Liver (tissue), 9 donors: ENCODE data around the gene TOGARAM1. TPM values are rescaled to one million over a fixed set of nuclear protein-coding genes. Genes with fewer than 3 reads are reported as not detected.

Source experiments
- DNase-seq: peaks from one replicate; pipeline ENCODE4 v3.0.0-alpha.2; 2017; ENCODE audit warnings: low spot score
- H3K27ac ChIP-seq, 2 donors: one replicate each; pipeline ENCODE4 v1.7.0; 2013; ENCODE audit warnings: inconsistent platforms in 2 of 2, low read length in 2 of 2, control low read depth in 1 of 2, low read depth in 1 of 2, mild to moderate bottlenecking in 1 of 2
- H3K27me3 ChIP-seq, 4 donors: one replicate each; pipeline versions ENCODE4 v1.6.1 to v1.7.0; 2013; ENCODE audit warnings: low read length in 3 of 4, inconsistent platforms in 1 of 4, mild to moderate bottlenecking in 1 of 4, moderate library complexity in 1 of 4; ENCODE audit not compliant: control insufficient read depth in 4 of 4, insufficient read depth in 4 of 4
- H3K36me3 ChIP-seq, 4 donors: one replicate each; pipeline versions ENCODE4 v1.6.1 to v1.7.0; 2013; ENCODE audit warnings: low read length in 3 of 4, mild to moderate bottlenecking in 3 of 4, low read depth in 1 of 4, moderate library complexity in 1 of 4; ENCODE audit not compliant: control insufficient read depth in 4 of 4, insufficient read depth in 3 of 4
- H3K4me1 ChIP-seq, 4 donors: one replicate each; pipeline versions ENCODE4 v1.6.1 to v1.7.0; 2013; ENCODE audit warnings: low read length in 3 of 4, mild to moderate bottlenecking in 3 of 4, moderate library complexity in 1 of 4; ENCODE audit not compliant: control insufficient read depth in 4 of 4, insufficient read depth in 4 of 4
- H3K4me3 ChIP-seq, 3 donors: one replicate each; pipeline versions ENCODE4 v1.6.1 to v1.7.0; 2013; ENCODE audit warnings: low read length in 3 of 3, control low read depth in 1 of 3, low read depth in 1 of 3, mild to moderate bottlenecking in 1 of 3
- H3K9ac ChIP-seq, 2 donors: one replicate each; pipeline ENCODE4 v1.7.0; 2013; ENCODE audit warnings: low read length in 2 of 2, mild to moderate bottlenecking in 2 of 2, moderate library complexity in 2 of 2, control low read depth in 1 of 2, low read depth in 1 of 2
- H3K9me3 ChIP-seq, 4 donors: one replicate each; pipeline versions ENCODE4 v1.6.1 to v1.7.0; 2013; ENCODE audit warnings: low read length in 3 of 4; ENCODE audit not compliant: control insufficient read depth in 4 of 4
- ATF3 ChIP-seq: IDR thresholded peaks from 2 replicates; pipeline ENCODE4 v1.6.1; 2016; ENCODE audit warnings: antibody characterized with exemption
- CTCF ChIP-seq: fragments of 150-350 bp; IDR thresholded peaks from 2 replicates; pipeline ENCODE4 v1.5.1; 2017; ENCODE audit warnings: improper control_type of control experiment, low read depth, low read length; ENCODE audit not compliant: missing input control
- EGR1 ChIP-seq, 2 donors: IDR thresholded peaks; 2 replicates each; pipeline ENCODE4 v1.6.1; 2016 to 2018; ENCODE audit warnings: antibody characterized with exemption in 2 of 2, low read depth in 2 of 2
- FOXA1 ChIP-seq: IDR thresholded peaks from 2 replicates; pipeline ENCODE4 v1.6.1; 2016; ENCODE audit warnings: antibody characterized with exemption
- FOXA2 ChIP-seq: IDR thresholded peaks from 2 replicates; pipeline ENCODE4 v1.6.1; 2016; ENCODE audit warnings: antibody characterized with exemption
- GABPA ChIP-seq, 2 donors: IDR thresholded peaks in 1 of 2; conservative IDR thresholded peaks in 1 of 2; 2 replicates each; pipeline ENCODE4 v1.6.1; 2016; ENCODE audit warnings: antibody characterized with exemption in 2 of 2, mild to moderate bottlenecking in 1 of 2, moderate library complexity in 1 of 2
- HNF4A ChIP-seq, 2 donors: conservative IDR thresholded peaks; 2 replicates each; pipeline ENCODE4 v1.6.1; 2016; ENCODE audit warnings: antibody characterized with exemption in 2 of 2, mild to moderate bottlenecking in 2 of 2
- HNF4G ChIP-seq: IDR thresholded peaks from 2 replicates; pipeline ENCODE4 v1.6.1; 2016; ENCODE audit warnings: antibody characterized with exemption
- JUND ChIP-seq, 2 donors: IDR thresholded peaks; 2 replicates each; pipeline ENCODE4 v1.6.1; 2016; ENCODE audit warnings: antibody characterized with exemption in 2 of 2
- MAX ChIP-seq: IDR thresholded peaks from 2 replicates; pipeline ENCODE4 v1.6.1; 2016; ENCODE audit warnings: antibody characterized with exemption
- NR2F2 ChIP-seq: IDR thresholded peaks from 2 replicates; pipeline ENCODE4 v1.6.1; 2016; ENCODE audit warnings: antibody characterized with exemption
- RAD21 ChIP-seq, 2 donors: IDR thresholded peaks; 2 replicates each; pipeline ENCODE4 v1.6.1; 2016; ENCODE audit warnings: antibody characterized with exemption in 2 of 2, mild to moderate bottlenecking in 2 of 2
- REST ChIP-seq: IDR thresholded peaks from 2 replicates; pipeline ENCODE4 v1.6.1; 2016; ENCODE audit warnings: antibody characterized with exemption, mild to moderate bottlenecking
- RXRA ChIP-seq, 2 donors: IDR thresholded peaks; 2 replicates each; pipeline ENCODE4 v1.6.1; 2017 to 2018; ENCODE audit warnings: antibody characterized with exemption in 2 of 2, mild to moderate bottlenecking in 1 of 2
- SP1 ChIP-seq: IDR thresholded peaks from 2 replicates; pipeline ENCODE4 v1.6.1; 2018; ENCODE audit warnings: antibody characterized with exemption, mild to moderate bottlenecking
- TAF1 ChIP-seq: conservative IDR thresholded peaks from 2 replicates; pipeline ENCODE4 v1.6.1; 2016; ENCODE audit warnings: antibody characterized with exemption, mild to moderate bottlenecking
- YY1 ChIP-seq: IDR thresholded peaks from 2 replicates; pipeline ENCODE4 v1.6.1; 2016; ENCODE audit warnings: antibody characterized with exemption, mild to moderate bottlenecking
- ZBTB33 ChIP-seq: IDR thresholded peaks from 2 replicates; pipeline ENCODE4 v1.6.1; 2016; ENCODE audit warnings: antibody characterized with exemption
- WGBS: extraction: QIAGEN DNeasy Blood & Tissue Kit; methylation state at CpG from one replicate; pipeline ENCODE4 v1.1.7; 2013; 5-methylcytosine and 5-hydroxymethylcytosine counted together
- polyA plus RNA-seq, 2 donors: library from polyadenylated mRNA; stranded (reverse) in 1 of 2; unstranded in 1 of 2; fragments of 200-250 nt in 1 of 2; fragments of >200 nt in 1 of 2; fragmentation: Nextera tagmentation in 1 of 2; extraction: Ambion mirVana in 1 of 2; gene quantifications; one replicate each; pipeline versions ENCODE4 v1.2.1 to v1.2.3, GENCODE V29; 2013 to 2015
- total RNA-seq, 2 donors: library from RNA; depleted of rRNA; stranded (reverse); fragments of >200 nt; gene quantifications; one replicate each; pipeline ENCODE4 v1.2.3, GENCODE V29; 2014
- donor health status: healthy.
- donor health status: healthy.
- donor health status: healthy.
- donor health status: healthy.
- donor health status: healthy.

The TOGARAM1 gene
- total RNA-seq = 10 to 100 TPM; 10.5 to 12.7 TPM
- 1 to 10 TPM; 2.5 to 4.4 TPM for polyA plus RNA-seq

- under 1% methylated on average over 37 of the region's 37 CpGs for WGBS
- peaks cover 4 to 50% (median 40%) of the 10 kb centered on the region in 4 donors for H3K4me1 ChIP-seq
- peak within 1 kb of the TSS; percentile 81 to 87 for H3K9ac ChIP-seq
- no peaks in the 10 kb centered on the region for H3K9me3 ChIP-seq
- H3K27me3 ChIP-seq = no peaks in the 10 kb centered on the region
- peak; percentile 88 for TF ChIP-seq ZBTB33
- TF ChIP-seq FOXA1 = peak; percentile 11
- peak; percentile 96 to 99 for TF ChIP-seq GABPA (IDR thresholded peaks at IDR 0.05 in 1 of 2, conservative IDR thresholded peaks at IDR 0.05 in 1 of 2)
- peak; percentile 96 for TF ChIP-seq MAX
- peak; percentile 79 for TF ChIP-seq REST
- TF ChIP-seq RAD21 (IDR thresholded peaks at IDR 0.05) = peak in 1 of 2 donors; percentile 24
- TF ChIP-seq CTCF = no peak
- peak; percentile 80 to 87 for TF ChIP-seq HNF4A (conservative IDR thresholded peaks at IDR 0.05)
- TF ChIP-seq EGR1 (IDR thresholded peaks at IDR 0.05; ENCODE audit: low read depth in 2 of 2) = peak; percentile 45 to 63
- peak; percentile 70 for TF ChIP-seq FOXA2
- TF ChIP-seq ATF3 = no peak
- peak in 1 of 2 donors; percentile 76 for TF ChIP-seq JUND (IDR thresholded peaks at IDR 0.05)
- TF ChIP-seq TAF1 = peak; percentile 88
- TF ChIP-seq SP1 = peak; percentile 87
- peak; percentile 55 for TF ChIP-seq HNF4G
- TF ChIP-seq RXRA (IDR thresholded peaks at IDR 0.05) = peak; percentile 63 to 78
- TF ChIP-seq NR2F2 = peak; percentile 99
- TF ChIP-seq YY1 = peak; percentile 96
- DNase-seq = peak; percentile 95
- H3K4me3 ChIP-seq = peak within 1 kb of the TSS; percentile 74 to 99 (median 90)
- no peaks in the 10 kb centered on the region for H3K36me3 ChIP-seq
- peak within 1 kb of the TSS; percentile 85 to 93 for H3K27ac ChIP-seq
Observed at GRCh38 chr14:44961554-44962333, at the start of gene TOGARAM1, which contains the start of gene KLHL28. Gene TOGARAM1, plus strand, starts transcription at chr14:44962190. Its CDS starts 232 bp downstream, at chr14:44962422. Gene KLHL28, minus strand, starts transcription at chr14:44961947. Its CDS starts 16,019 bp downstream, at chr14:44945928.
